ENCODE data around the gene PRAMEF18. TPM values are rescaled to one million over a fixed set of nuclear protein-coding genes. Genes with fewer than 3 reads are reported as not detected.
A peak's percentile ranks its signal among the peaks of the same experiment; 100 is the strongest.
"Not testable (repeated sequence)": the region's sequence is repeated elsewhere in the genome, so short reads cannot be mapped to it uniquely, and the experiment has no call there.

Gene PRAMEF18
- total RNA-seq, 3 donors from 2014 or later (not counting 1 experiment from before 2014, with no cell fraction given) = not detected

- H3K4me1 ChIP-seq (ENCODE audit: control insufficient read depth, insufficient read depth, low read length); DNase-seq; H3K9me3 Mint-ChIP-seq; H3K27ac ChIP-seq (ENCODE audit: low read length); intact Hi-C loops (cut with micrococcal nuclease); H3K27me3 Mint-ChIP-seq (ENCODE audit: low read depth in 2 of 2); H3K27me3 ChIP-seq (ENCODE audit: control insufficient read depth, insufficient read depth, low read length); H3K9me3 ChIP-seq (ENCODE audit: control insufficient read depth, insufficient read depth, low read length); H3K27ac Mint-ChIP-seq; H3K4me3 Mint-ChIP-seq; H3K4me3 ChIP-seq (ENCODE audit: low read length); H3K36me3 ChIP-seq (ENCODE audit: control insufficient read depth, insufficient read depth, low read length); H3K4me1 Mint-ChIP-seq; H3K36me3 Mint-ChIP-seq: not testable (repeated sequence)
- peak in 1 of 3 donors; percentile 47 for ATAC-seq
- no CpG with 5 or more reads among the region's 9 CpGs for WGBS (ENCODE audit: insufficient coverage)
Observed at GRCh38 chr1:13208712-13209111, 17.2 kb downstream of the PRAMEF18 start.

- ATAC-seq; H3K27me3 ChIP-seq (ENCODE audit: control insufficient read depth, insufficient read depth, low read length); H3K27me3 Mint-ChIP-seq (ENCODE audit: low read depth in 2 of 2); H3K36me3 ChIP-seq (ENCODE audit: control insufficient read depth, insufficient read depth, low read length); intact Hi-C loops (cut with micrococcal nuclease); DNase-seq; H3K27ac Mint-ChIP-seq; H3K4me3 Mint-ChIP-seq; H3K4me3 ChIP-seq (ENCODE audit: low read length); H3K4me1 ChIP-seq (ENCODE audit: control insufficient read depth, insufficient read depth, low read length); H3K9me3 ChIP-seq (ENCODE audit: control insufficient read depth, insufficient read depth, low read length); H3K4me1 Mint-ChIP-seq; H3K36me3 Mint-ChIP-seq; H3K9me3 Mint-ChIP-seq; H3K27ac ChIP-seq (ENCODE audit: low read length): not testable (repeated sequence)
- WGBS (ENCODE audit: insufficient coverage) = no CpG with 5 or more reads among the region's 5 CpGs
Observed at GRCh38 chr1:13201309-13201708, 24.6 kb downstream of the PRAMEF18 start, which contains the start of gene PRAMEF13. Gene PRAMEF13, minus strand, starts transcription at chr1:13201409. Its CDS starts 1,820 bp downstream, at chr1:13199589.

Other genes with a start within 250 kb of the PRAMEF18 start
- gene PRAMEF27, start 169.6 kb downstream of the PRAMEF18 start, total RNA-seq = not detected
- gene HNRNPCL3, start 165.4 kb downstream of the PRAMEF18 start, total RNA-seq = not detected
- gene PRAMEF25, start 155.4 kb downstream of the PRAMEF18 start, total RNA-seq = not detected
- gene HNRNPCL2, start 109.3 kb downstream of the PRAMEF18 start, total RNA-seq = not detected
- not detected for gene PRAMEF26, start 70.1 kb downstream of the PRAMEF18 start, total RNA-seq
- not detected for gene HNRNPCL4, start 60.5 kb downstream of the PRAMEF18 start, total RNA-seq
- gene PRAMEF9, start 54.3 kb downstream of the PRAMEF18 start, total RNA-seq = not detected
- not detected for gene PRAMEF13, start 24.7 kb downstream of the PRAMEF18 start, total RNA-seq
- gene PRAMEF5, start 28.0 kb upstream of the PRAMEF18 start, total RNA-seq = not detected
- not detected for gene PRAMEF8, start 59.0 kb upstream of the PRAMEF18 start, total RNA-seq
- gene PRAMEF33, start 77.4 kb upstream of the PRAMEF18 start, total RNA-seq = not detected
- not detected for gene PRAMEF15, start 89.4 kb upstream of the PRAMEF18 start, total RNA-seq
- gene PRAMEF14, start 121.0 kb upstream of the PRAMEF18 start, total RNA-seq = not detected
- not detected for gene PRAMEF19, start 145.8 kb upstream of the PRAMEF18 start, total RNA-seq
- gene PRAMEF17, start 163.5 kb upstream of the PRAMEF18 start, total RNA-seq = not detected
- gene PRAMEF20, start 184.3 kb upstream of the PRAMEF18 start, total RNA-seq = not detected